ENCODE results near the gene ZP1.

DNA sequence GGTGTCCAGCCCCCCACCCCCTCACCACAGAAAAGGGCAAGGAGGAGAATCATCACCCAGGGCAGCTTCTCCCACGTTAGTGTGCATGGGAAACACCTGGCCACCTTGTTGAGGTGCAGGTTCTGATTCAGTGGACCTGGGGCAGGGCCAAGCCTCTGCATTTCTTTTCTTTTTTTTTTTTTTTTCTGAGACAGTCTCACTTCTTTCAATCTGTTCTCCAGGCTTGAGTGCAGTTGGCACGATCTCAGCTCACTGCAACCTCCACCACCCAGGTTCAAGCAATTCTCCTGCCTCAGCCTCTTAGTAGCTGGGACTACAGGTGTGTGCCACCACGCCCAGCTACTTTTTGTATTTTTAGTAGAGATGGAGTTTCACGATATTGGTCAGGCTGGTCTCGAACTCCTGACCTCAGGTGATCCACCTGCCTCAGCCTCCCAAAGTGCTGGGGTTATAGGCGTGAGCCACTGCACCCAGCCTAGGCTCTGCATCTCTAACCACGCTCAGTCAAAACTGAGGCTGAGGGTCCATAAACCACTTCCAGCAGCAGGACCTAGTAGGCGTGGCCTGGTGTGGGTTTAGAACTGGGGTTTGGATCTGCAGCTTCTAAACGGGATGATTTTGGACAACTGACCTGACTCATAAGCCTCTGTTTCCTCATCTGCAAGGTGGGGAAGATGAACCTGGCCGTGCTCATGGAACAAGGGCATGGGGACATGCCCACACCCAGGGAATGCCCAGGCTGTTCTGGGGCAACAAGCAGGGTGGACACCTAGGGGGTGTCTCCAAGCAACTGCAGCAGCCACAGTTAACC is 734 bp downstream of the ZP1 start:
- TF ChIP-seq, protein P1, sequence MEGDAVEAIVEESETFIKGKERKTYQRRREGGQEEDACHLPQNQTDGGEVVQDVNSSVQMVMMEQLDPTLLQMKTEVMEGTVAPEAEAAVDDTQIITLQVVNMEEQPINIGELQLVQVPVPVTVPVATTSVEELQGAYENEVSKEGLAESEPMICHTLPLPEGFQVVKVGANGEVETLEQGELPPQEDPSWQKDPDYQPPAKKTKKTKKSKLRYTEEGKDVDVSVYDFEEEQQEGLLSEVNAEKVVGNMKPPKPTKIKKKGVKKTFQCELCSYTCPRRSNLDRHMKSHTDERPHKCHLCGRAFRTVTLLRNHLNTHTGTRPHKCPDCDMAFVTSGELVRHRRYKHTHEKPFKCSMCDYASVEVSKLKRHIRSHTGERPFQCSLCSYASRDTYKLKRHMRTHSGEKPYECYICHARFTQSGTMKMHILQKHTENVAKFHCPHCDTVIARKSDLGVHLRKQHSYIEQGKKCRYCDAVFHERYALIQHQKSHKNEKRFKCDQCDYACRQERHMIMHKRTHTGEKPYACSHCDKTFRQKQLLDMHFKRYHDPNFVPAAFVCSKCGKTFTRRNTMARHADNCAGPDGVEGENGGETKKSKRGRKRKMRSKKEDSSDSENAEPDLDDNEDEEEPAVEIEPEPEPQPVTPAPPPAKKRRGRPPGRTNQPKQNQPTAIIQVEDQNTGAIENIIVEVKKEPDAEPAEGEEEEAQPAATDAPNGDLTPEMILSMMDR (conservative IDR thresholded peaks at IDR 0.05; ENCODE audit: low read length), result no peak
- no peak for TF ChIP-seq EZH2phosphoT487 (IDR thresholded peaks at IDR 0.05; ENCODE audit: borderline replicate concordance)
